Anterior cingulate cortex (tissue), 58 donors: ENCODE results near the gene VIT.

Experiments
- DNase-seq, 58 donors: peaks; one replicate each; lab custom pipeline; 2025; lab: John Stamatoyannopoulos, UW

Gene VIT

DNA sequence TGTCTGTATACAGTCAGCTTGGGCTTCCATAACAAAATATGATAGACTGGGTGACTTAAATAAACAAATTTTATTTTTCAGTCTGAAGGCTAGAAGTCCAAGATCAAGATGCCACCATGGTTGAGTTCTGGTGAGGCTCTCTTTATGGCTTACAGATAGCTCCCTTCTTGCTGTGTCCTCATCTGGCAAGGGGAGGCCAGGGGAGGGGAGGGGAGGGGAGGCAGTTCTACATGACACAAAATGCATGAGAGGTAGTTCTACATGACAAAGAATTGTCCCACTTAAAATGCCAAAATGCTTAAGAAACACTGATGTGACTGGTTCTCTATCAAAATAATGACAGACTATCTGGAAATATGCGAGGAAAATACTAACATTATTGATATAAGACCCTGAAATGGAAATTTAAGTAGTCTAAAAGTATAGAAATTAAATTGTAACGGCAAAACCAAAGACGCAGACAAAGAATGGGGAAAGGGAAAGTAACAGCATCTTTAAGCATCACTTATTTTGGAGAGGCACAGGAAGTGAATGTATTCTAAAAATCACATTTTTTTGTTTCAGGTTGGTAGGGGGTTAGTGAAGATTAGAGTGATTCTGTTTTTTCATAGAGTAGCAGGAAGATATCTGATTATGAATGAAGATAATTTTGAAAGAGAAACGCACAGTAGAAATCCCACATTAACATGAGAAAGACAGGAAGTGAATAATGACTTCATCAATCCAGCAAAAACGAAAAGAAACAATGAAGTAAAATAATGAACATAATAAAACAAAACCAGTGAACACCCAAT is 138.4 kb downstream of the VIT start:
- DNase-seq: no peak

DNA sequence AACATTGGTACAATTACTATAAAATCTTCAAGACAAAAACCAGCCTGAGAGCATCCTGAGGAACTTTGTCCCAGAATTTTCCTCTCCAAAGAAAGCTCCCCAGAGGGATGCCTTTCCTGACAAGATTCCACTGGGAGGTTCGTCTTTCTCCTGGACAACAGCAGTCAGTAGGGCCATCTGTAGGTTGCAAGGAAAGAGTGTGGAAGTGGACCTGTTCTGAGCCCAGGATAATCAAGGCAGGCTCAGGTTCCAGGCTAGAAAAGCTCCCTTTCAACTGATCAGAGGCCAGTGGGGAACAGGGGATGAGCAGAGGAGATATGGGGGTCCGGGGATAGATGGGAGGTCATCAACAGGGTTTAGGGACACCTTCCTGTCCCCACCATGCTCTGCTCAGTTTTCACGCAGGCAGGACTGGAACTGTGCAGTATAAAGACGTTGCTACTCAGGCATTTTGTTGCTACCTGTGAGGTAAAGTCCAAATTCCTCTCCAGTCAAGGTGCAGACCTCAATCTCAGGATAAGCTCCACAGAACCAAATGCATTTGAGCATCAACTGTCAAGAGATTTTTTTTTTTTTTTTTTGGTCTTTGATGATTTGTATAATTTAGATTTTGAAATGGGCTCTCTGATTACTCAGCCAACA is 143.6 kb downstream of the VIT start:
- DNase-seq: no peak

DNA sequence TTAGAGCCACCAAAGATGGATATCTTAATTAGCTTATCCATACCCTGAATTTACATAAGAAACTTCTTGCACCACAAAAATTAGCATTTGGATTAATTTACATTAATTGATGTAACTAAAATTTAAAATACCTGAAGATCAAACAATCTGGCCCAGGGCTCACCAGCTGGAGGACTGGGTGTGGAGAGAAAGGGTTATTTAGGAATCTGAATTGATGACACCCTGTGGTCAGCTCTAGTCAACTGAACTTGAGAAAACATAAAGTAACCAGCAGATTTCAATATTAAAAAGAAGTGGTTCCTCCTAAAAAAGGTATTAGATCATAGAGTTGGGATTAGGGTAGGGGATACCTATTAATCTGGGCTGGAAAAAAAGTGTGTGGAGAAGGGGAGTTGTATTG is 147.3 kb downstream of the VIT start:
- no peak for DNase-seq

DNA sequence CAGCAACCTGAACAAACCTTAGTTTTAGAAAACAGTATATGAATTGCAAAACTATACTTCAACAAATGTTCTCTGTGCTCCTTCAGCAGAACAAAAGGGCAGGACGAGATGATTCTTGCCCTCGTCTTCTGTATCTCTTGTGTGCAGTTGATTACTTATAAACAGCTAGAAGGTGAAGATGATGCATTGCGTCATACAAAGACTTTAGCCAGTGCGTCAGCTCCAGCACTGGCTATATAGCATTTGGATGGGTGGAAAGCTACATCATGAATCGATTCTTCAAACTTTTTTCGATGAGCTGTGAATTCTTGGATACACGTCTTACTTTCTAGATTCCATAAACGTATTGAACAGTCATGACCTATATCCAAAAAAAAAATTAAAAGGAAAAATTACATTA is 152.8 kb downstream of the VIT start:
- no peak for DNase-seq

DNA sequence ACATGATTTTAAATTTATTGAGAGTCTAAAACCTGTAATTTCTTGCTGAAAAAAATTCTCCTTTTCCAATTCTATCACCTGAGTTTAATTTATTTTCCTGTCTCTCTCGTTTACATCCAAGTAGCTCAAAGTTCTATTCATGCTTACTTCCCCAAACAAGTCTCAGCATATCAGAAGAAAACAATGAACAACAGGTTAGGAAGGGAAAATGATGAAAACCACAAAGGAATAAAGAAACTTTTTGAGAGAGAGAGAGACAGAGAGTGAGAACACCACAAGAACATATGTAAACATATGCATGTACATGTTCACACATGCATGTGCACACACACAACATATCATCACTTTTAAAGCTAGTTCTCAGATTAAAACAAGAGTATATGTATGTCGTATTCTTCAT is 157.7 kb downstream of the VIT start:
- no peak for DNase-seq

DNA sequence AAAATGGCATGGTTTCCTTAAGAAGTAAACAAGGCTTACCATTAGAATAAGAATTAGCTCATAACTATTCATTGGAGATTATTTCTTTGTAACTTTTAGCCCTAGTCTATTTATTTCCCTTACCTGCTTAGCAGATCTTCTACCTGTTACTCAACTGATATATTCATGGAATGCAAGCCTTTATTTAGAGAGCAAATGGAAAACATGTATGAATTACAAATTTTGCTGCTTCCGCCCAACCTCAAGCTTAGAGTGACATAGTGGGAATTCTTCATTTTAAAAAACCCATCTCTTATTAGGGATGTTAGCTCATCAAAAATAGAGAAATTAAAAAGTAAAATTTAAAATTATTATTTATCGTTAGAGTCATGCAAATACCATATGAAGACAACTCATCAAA is 158.9 kb downstream of the VIT start:
- DNase-seq: no peak

DNA sequence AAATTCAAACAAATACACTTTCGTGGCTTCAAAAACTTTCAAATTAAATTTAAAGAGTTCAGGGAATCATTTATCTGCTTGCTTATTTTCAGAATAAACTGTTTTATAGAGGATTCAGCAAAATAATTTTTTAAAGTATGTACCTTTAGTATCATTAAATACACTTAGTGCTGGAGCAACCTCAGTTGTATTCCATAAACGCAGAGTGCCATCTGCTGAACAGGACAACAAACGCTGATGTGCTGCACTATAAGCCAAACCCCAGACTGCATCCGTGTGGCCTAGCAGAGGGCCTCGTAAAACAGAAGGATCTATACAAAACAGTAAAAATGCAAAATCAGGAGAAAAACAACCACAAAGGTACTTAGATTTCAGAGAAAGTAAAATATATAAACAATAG is 161.2 kb downstream of the VIT start:
- peak in 4 of 58 donors; percentile 2 to 11 (median 3) for DNase-seq

DNA sequence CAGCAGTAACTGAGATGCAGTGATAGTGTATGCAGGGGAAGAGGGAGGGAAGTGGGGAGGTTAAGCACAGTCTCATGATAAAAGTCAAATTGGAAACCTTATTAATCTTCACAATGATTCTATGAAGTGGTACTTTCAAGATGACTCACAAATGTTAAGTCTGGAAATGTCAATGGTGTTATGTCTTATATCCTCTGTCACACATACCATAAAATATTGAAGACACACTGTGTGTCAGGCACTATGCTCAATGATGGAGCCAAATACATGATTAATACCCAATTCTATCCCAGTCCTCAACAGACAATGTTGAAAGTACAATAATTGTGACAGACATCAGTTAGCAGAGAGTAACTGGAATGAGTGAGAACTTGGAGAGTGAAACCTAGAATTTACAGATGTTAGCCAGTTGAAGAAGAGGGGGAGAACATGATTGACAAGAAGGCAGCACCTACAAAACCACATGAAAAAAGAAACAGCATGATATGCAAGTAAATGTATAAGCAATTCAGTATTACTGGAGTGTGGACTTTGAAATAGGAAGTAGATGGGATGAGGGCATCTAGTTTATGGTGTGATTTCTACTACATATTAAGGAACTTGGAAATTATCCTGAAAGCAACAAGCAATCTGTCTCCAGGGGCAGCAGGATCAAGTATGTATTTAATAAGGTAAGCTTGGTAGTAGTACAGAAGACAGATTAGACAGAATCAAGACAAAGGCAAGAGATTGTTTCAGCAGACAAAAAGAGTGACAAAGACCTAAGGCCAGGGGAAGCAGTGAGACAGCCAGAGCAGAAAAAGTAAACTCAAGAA is 162.3 kb downstream of the VIT start:
- no peak for DNase-seq

DNA sequence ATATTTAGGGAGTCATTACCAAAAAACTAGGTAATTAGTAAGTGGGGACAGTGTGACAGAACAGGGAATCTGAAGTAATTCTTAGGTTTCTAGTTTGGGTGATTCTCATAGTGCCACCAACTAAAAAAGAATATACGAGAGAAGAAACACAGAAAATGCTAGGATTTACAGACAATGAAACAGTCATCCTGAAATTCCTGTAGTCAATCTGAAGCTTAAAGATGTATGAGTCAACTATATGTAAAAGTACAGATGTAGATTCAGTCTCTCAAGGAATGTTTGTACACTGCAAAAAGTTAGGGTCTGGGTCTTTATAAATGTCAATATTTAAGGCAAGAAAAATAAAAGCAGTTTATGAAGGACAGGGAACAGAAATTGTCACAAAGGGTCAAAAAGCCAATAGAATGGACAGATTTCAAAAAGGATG is 162.9 kb downstream of the VIT start:
- DNase-seq: no peak

DNA sequence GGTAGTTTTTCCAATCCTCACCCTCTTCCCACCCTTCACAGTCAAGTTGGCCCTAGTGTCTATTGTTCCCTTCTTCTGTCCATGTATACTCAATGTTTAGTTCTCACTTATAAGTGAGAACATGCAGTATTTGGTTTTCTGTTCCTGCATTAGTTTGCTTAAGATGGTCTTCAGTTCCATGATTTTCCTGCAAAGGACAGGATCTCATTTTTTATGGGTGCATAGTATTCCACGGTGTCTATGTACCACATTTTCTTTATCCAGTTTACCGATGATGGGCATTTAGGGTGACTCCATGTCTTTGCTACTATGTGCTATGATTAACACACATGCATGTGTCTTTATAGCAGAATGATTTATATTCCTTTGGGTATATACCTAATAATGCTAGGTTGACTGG is 165.4 kb downstream of the VIT start:
- no peak for DNase-seq
